IPS-NIHi7 (cell line): Measurements from ENCODE around the gene MT1A.

Source experiments
- DNase-seq: peaks from one replicate; pipeline ENCODE4 v3.0.0; 2012; ENCODE audit warnings: mixed read lengths; ENCODE audit errors: extremely low spot score

MT1A gene

DNA sequence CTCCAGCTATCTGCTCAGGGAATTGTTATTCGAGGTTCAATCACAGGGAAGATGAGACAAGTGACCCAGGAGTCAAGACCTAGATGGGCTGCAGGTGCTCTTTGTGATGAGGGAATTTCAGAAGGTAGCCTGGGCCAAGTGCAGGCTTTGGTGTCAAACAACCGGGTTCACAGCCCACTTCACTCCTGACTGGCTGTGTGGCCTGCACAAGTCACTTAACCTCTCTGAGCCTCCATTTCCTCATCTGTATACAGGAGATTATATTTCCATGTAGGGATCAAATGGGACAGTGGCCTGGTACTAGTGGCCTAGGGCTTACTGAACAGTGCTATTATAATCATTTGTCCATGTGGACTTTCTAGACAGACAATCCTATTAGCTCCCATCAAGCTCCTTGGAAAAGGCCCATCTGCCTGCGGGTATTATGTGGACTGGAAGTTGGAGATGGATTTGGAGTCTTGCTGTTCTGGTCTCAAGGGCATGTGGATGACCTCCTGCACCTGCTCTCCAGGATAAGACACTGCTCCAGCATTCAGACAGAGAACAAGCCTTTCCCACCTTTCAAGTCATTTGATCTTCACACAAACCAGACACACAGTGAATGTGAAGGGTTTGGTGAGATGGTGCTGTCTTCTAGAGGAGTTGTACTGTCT lies 40.7 kb downstream of the MT1A start:
- DNase-seq: no peak

DNA sequence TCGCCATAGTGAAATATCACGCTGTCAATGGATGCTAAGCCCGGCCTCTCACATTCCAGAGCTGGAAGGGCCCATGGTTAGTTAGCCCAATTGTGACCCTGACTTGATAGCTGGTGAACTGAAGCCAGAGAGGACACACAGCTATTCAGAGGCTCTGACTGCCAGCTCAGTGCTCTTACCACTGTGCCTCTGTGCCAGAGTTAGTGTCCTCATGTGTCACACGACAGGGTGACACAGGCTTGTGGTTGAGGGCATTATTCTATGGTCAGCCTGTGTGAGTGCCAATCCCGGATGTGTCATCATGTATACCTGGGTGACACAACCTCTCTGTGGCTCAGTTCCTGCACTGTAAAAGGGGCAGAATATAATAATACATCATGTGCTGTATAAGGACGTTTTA lies 41.4 kb downstream of the MT1A start:
- no peak for DNase-seq

DNA sequence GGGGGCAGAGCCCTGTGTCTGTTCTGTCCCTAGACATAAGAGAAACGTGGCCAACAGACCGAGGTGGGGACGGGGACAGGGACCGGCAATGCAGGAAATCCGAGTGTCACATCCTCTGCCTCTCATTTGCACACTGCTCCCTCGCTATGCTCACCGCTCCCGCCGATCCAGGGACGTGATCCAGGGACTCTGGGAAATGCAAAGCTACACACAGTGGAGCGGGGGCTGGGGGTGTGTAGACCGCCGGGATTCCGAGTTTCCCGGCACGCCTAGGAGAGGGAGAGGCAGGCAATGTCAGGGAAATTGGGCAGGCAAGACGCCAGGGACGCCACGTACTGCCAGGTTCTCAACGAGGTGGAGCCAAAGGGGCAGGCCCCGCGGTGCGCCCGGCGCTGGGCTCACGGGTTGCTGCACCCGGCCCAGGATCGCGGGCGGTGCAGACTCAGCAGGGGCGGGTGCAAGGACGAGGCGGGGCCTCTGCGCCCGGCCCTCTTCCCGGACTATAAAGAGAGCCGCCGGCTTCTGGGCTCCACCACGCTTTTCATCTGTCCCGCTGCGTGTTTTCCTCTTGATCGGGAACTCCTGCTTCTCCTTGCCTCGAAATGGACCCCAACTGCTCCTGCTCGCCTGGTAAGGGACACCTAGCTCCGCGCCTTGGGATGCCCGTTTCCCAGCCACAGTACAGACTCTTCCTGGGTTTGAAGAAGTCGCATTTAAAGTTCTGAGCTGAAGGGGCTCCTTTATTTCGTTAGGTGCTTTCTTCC lies 43.7 kb downstream of the MT1A start, which contains the start of gene MT1X:
MT1X (plus strand) TSS at position 532 of the 764 bp plus-strand sequence; CDS start at position 603, 71 bp downstream.
- DNase-seq: peak; percentile 89

DNA sequence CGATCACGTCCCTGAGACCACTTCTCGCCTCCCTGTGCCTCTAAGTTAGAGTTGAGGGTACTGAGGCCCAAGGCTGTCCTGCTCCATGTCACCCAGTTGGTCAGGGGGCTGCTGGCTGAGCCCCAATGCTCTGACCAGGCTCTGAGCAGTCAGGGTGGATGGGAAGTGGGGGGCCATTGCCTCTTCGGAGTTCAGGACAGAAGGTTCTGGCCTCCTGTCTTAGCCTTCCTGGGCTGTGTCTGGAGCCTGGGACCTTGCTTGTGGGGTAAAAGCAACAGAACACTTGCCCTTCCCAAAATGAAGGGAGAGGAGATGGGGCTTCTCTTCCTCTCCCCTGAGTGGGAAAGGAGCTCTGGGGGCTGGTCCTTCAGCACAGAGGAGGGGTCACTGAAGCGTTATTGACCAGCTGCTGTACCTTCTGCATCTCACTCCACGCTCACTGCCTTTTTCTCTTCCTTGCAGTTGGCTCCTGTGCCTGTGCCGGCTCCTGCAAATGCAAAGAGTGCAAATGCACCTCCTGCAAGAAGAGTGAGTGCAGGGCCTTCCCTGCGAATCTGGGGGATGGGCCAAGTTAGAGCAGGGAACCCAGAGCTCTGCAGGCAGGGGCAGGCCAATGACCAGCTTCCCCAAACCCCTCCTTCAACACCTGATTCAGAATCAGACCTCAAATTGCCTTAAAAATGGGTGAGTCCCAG lies 44.4 kb downstream of the MT1A start:
- no peak for DNase-seq

DNA sequence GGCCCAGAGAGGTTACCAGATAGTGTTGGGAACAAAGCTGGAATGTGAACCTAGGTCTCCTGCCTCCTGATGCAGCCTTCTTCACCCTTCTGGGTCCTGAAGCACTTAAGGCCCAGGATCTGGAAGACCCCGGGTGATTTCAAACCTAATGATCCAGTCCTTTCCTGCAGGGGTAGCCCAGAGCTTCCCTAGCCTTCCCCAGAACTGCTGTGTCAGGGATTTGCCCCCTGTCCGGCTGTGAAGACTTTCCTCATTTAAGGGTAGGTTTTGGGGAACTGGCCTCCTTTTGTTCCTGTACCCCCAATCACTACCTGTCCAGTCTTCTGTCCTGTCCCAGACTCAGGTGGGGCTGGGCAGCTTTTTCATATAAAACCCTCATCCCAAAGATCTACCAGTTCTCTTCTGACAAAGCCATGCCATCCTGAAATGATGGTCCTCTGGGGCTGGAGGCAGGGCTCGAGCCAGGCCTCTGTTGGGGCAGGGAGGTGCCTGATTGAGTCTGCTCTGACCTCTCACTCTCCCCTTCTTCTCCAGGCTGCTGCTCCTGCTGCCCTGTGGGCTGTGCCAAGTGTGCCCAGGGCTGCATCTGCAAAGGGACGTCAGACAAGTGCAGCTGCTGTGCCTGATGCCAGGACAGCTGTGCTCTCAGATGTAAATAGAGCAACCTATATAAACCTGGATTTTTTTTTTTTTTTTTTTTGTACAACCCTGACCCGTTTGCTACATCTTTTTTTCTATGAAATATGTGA lies 45.1 kb downstream of the MT1A start:
- no peak for DNase-seq

GRCh38 chr16:56684256-56684925 lies 45.9 kb downstream of the MT1A start:
- no peak for DNase-seq

DNA sequence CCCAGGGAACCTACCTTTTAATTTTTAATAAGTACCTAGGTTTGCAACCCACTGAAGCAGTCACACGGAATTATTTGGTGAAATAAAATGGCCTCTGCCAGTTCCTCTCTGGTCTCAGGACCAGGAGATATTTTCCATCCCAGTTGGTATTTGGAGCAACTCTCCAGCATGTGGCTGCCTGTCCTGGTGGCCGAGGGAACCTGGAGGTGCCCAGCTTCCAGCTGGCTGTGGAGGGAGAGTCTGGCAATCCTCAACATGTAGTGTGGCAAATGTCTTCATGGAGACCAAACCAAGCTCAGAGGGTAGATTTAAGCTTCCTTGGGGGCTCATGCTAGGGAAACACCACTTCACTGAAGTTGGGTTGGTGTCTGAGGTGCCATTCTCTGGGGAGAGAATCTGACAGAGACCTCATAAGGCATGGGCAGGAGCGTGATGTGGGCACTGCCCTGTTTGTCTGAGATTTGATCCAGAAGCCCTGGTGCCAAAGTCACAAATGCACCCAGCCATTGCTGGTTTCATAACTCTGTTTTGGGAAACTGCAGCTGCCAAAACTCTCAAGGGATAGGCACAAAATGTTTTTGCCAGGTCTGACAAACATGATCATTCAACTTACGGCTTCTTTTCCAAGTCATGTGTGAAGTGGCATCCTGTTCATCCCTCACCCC lies 46.6 kb downstream of the MT1A start:
- no peak for DNase-seq

DNA sequence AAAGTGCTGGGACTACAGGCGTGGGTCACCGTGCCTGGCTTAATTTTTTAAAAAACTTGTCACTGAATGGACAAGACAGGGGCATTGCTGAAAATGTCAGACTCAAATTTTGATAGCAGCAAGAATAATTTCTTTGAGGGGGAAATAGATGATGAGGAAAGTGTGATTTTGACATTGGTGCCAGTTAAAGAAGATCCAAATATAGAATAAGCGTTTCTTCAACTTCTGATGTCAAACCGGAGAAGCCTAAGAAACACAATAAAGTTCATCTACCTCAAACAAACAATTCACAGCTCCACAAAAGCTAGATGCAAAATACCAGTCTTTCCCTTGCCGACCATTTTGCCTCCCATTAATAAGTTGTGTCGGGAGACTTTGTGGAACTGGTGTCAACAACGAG lies 48.3 kb downstream of the MT1A start:
- no peak for DNase-seq

GRCh38 chr16:56688762-56689161 lies 50.3 kb downstream of the MT1A start:
- DNase-seq: no peak

- no peak for DNase-seq
These were observed 50.7 kb downstream of the MT1A start for GRCh38 chr16:56689171-56689570.
